SKM-1 treated with dmso at 0.1 percent for 144 hours (cell line): ENCODE measurements around the gene TBC1D5.
"Not testable (repeated sequence)": the region's sequence is repeated elsewhere in the genome, so short reads cannot be mapped to it uniquely, and the experiment has no call there.

Experiments used
- DNase-seq: peaks from one replicate; lab custom pipeline; 2025; ENCODE audit not compliant: unreplicated experiment; lab: John Stamatoyannopoulos, UW

Gene TBC1D5

DNA sequence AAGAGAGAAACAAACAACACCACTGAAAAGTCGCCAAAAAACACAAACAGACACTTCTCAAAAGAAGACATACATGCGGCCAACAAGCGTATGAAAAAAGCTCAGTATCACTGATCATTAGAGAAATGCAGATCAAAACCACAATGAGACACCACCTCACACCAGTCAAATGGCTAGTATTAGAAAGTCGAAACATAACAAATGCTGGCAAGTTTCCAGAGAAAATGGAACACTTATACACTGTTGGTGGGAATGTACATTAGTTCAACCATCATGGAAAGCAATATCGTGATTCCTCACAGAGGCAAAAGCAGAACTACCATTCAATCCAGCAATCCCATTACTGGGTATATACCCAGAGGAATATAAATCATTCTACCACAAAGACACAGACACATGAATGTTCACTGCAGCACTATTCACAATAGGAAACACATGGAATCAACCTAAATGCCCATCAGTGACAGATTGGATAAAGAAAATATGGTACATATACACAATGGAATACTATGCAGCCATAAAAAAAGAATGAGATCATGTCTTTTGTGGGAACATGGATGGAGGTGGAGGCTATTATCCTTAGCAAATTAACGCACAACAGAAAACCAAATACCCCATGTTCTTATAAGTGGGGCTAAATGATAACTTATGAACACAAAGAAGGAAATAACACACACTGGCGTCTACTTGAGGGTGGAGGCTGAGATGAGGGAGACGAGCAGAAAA is 93.6 kb downstream of the TBC1D5 start:
- DNase-seq = not testable (repeated sequence)

DNA sequence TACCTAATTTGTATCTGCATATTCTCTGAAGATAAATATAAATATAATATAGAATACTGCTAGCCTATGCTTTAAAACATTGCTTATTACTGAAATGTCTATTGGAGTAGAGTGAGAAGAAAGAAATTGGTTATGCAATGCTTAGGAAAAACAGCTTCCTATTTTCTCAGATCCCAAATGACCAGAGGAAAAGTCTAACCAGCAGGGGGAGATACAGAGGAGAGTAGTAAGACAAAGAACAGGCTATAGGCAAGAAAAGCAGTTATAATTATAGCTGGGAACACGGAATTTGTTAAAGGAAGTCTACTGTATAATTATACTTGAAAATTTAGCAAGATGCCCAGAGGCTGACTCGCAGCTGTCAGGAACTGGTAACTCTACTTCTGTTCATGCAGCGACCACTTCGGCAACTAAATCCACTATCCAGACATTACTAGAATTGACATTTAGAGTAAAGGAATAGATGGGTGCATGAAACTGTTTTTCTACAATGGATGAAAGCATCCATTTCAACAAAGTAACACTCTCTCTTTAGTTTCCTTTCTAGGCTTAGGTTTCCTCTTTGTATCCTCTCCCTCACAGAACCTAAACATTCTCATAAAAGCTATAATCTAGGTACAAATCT is 97.2 kb downstream of the TBC1D5 start:
- DNase-seq = peak; percentile 60

DNA sequence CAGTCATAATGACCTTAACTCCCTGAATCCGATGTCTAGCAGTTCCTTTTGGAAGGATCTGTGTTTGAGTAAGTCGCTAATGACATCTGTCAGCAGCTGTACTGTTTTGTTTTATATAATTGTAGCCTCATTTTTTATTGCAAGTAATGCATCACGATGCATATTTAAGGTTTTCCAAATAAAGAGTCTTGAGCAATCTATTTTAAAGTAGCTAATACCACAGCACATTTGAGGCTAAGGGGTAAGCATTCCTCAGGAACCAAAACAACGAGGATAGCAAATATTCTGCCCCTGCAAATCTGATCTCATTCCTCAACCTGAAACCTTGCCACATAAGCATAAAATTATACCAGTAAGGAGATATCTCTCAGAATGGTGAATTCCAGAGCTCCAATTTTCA is 98.7 kb downstream of the TBC1D5 start:
- DNase-seq = no peak

DNA sequence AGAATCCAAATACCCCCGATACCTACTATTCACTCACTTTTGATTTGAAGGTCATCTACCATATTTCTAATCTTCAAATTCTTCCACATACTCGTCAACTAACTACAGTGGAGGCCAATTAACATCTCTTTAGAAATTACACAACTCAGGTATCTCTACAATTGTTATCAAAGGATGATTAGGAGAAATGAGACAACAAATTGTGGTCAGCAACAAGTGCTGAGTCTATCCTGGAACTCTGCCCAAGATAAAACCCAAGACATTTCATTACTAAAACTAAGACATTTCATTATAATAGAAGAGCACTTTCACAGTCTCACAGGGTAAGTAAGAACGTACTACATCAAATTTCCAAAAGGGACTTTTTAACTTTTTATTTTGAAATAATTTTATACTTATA is 100.0 kb downstream of the TBC1D5 start:
- no peak for DNase-seq

DNA sequence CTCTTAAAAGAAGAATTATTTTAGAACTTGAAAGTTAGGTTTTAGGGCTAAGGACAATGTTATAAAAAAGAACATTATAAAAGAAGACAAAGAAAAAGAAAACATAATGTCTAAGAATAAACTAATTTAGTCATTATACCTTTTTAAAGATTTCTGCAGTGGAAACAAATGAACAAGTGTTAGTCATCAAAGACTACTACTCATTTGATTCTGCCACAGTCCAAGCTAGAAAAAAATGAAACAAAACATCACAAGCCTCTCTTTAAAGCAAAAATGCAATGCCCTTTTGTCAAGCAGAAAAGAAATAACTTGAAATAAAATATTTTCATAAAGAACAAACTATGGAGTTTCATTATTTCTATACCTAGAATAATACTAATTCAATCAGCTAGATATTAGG is 102.0 kb downstream of the TBC1D5 start:
- no peak for DNase-seq

DNA sequence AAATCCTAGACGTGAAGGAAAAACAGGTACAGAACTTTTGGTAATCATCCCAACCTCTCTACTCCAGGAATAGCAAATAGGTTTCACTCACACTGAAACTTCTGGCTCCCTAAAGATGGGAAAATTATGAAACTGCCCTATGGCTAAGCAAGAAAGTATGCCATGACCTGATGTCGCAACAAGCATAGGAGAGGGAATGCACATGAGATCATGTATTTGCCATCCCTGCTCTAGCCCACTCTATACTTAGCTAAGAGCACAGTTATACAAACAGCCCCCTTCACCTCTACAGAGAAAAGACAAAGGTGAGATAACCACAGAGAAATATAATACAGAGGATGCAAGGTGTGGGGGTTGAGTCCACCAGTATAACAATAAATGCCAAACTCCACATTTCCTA is 102.7 kb downstream of the TBC1D5 start:
- DNase-seq = no peak

DNA sequence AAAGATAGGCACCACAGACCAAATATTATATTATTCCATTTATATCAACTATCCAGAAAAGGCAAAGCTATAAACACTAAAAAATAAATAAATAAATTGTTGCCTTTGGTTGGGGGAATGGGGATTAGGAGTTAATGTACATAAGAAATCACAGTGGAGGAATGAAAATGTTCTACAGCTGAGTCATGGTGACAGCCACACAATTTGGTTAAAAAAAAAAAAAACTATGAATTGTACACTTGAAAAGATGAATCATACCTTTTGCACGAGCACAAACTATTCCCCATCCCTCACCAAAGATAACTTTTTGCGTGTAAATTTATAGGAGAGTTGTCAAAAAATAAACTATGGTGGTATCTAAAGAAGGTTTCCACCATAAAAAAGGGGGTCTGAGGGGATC is 103.2 kb downstream of the TBC1D5 start:
- no peak for DNase-seq

DNA sequence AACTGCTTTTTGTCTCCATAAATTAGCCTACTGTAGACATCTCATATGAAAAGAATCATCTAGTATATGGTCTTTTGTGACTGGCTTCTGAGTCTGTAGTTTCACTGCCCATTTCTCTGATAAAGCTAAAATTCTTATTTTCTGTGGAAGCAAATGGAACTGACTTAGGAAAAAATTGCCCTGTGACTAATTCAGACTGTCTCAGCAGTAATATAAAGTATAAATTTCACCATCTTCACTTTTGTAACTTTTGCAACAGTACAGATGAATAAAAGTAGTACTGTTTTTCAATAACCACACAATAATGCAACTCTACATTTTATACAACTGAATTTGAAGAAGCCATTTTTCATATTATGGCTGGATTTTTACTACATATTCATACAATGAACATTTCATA is 104.1 kb downstream of the TBC1D5 start:
- no peak for DNase-seq

DNA sequence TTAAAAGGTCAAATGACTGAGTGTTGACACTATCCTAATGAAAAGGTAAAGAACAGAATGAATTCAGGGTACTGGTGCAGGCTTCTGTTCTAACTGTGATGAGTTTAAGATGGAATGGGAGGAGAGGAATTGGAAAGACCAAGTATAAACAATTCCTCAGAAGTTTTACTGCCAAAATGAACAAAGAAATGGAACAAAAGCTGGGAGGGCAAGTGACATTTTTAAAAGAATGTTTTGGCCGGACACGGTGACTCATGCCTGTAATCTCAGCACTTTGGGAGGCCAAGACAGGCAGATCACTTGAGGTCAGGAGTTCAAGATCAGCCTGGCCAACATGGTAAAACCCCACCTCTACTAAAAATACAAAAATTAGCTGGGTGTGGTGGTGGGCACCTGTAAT is 106.8 kb downstream of the TBC1D5 start:
- not testable (repeated sequence) for DNase-seq

DNA sequence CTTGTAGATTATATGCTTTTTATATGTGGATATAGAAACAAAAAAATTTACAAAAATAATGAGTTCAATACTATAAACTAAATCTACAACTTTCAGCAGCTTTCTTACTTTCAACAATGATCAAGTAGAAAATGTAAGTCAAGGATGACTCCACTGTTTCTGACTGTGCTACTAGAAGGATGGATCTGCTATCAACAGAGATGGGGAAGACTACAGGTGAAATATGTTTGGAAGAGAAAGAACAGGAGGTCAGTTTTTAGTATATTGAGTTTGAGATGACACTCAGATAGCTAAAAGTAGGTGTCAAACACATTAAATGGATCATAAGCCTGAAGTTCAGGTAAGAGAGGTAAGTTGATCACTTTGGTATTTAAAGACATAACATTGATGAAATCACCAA is 107.5 kb downstream of the TBC1D5 start:
- DNase-seq = no peak

DNA sequence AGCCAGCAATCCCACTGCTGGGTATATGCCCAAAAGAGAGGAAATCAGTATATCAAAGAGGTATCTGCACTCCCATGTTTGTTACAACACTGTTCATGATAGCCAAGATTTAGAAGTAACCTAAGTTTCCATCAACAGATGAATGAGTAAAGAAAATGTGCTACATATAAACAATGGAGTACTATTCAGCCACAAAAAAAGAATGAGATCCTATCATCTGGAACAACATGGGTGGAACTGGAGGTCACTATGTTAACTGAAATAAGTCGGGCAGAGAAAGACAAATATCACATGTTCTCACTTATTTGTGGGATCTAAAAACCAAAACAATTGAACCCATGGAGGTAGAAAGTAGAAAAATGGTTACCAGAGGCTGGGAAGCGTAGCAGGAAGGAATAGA is 108.2 kb downstream of the TBC1D5 start:
- DNase-seq = no peak

DNA sequence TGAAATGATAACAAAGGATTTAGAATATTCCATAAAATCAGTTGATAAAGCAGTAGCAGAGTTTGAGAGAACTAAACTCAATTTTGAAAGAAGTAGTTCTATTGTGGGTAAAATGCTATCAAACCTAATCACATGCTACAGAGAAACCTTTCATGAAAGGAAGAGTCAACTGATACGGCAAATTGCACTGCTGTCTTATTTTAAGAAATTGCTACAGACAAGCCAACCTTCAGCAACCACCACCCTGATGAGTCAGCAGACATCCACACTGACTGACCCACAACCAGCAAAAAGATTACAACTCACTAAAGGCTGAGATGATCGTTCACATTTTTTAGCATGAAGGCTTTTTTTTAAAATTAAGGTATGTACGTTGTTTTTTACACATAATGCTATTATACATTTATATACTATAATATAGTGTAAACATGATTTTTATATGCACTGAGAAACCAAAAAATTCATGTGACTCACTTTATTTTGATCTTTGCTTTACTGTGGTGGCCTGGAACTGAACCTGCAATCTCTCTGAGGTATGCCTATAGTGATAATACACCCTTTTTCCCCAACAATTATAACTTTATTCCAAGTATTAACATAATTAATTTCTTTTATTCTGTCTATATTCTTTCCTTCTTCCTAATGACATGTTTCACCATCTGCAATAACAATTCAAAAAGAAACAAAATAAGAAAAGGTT is 109.9 kb downstream of the TBC1D5 start:
- DNase-seq = peak; percentile 49

DNA sequence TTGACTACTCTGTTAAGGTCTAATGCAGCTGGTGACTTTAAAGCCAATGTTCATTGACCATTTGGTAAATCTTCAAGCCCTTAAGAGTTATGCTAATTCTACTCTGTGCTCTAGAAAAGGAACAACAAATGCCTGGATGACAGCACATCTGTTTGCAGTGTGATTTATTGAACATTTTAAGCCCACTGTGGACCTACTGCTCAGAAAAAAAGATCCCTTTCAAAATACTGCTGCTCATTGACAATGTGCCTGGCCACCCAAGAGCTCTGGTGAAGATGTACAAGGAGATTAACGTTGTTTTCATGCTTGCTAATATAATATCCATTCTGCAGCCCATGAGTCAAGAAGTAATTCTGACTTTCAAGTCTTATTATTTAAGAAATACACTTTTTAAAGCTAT is 110.8 kb downstream of the TBC1D5 start:
- DNase-seq = no peak

DNA sequence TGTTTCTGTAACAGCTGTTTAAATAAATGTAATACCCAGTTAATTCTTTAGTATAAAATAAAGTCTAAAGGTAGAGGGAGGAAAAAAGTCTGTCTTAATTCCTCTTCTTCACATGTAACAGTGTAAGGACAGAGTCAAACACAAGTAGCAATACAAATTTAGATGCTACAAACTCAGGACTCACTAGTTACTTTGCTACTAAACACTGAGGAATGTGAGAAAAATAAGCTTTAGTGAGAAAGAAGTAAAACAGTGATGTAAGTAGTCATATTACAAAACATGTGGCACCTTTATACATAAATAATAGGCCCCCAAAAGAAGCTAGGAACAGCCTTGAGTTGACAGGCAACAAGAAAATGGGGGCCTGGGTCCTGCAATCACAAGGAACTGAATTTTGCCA is 113.0 kb downstream of the TBC1D5 start:
- no peak for DNase-seq

DNA sequence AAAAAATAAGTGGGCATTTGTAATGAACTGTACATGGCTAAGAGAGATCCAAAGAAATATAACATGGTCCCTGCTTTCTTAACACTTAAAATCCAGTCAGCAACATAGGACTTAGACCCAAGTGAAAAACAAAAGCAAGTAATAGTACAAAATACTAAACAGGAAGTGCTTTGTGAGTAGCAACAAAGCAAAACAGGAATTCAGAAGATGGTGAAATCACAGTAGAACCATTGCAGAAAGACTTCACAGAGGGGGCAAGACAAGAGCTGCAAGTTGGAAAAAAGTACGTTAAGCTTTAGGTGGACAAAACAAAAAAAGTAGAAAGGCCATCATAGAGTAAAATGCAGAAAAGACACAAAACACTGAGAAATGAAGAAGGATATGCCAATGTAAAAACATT is 116.0 kb downstream of the TBC1D5 start:
- DNase-seq = peak; percentile 13

DNA sequence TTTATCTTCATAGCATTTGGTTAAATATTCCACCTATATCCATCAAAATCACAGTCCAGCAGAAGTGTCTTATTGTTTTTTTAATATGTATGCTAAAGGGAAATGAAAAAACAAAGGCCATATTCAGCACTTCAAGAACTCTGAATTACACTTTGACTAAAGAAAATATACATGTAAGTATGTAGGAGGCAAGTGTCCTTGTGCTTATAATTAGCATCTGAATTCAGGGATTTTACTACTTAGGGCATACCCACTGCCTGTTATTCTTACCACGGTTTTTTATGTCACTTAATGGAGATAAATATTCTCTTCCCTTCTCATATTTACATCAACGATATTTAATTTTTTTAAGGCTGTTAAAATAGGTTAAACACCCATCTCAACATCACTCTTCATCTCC is 117.3 kb downstream of the TBC1D5 start:
- no peak for DNase-seq

DNA sequence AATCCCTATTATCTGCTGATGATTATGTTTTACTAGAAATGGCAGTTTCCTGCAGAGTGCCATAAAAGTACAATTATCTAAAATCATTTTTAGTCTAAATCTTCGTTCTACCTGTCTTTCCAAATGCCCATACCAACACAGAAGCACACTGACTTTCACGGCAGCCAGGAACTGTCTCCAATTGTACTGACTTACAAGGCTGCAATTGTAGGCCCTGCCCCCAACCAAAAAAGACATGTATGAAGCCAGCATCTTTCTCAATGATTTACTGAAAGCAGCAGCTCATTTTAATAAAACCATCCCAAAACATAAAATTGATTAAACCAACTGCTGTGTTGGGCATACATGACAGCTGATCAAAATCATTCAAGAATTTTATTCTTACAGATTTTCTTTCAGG is 119.0 kb downstream of the TBC1D5 start:
- no peak for DNase-seq

DNA sequence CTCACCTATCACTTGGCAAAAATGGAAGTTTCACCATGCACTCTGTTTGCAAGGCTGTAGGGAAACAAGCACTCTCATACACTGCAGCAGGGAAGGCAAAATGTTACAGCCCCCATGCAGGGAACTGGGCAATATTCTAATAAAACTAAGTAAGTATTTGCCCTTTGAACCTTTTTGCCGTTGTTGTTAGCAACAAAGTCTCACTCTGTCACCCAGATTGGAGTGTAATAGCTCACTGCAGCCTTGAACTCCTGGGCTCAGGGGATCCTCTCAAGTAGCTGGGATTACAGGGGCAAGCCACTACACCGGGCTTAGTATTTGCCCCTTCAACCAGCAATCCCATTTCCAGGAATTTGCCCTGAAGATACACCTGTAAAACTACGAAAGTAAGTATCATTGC is 122.5 kb downstream of the TBC1D5 start:
- no peak for DNase-seq

DNA sequence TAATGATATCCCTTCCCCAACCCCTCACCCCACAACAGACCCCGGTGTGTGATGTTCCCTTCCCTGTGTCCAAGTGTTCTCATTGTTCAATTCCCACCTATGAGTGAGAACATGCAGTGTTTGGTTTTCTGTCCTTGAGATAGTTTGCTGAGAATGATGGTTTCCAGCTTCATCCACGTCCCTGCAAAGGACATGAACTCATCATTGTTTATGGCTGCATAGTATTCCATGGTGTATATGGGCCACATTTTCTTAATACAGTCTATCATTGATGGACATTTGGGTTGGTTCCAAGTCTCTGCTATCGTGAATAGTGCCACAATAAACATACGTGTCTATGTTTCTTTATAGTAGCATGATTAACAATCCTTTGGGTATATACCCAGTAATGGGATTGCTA is 129.4 kb downstream of the TBC1D5 start:
- DNase-seq = not testable (repeated sequence)

DNA sequence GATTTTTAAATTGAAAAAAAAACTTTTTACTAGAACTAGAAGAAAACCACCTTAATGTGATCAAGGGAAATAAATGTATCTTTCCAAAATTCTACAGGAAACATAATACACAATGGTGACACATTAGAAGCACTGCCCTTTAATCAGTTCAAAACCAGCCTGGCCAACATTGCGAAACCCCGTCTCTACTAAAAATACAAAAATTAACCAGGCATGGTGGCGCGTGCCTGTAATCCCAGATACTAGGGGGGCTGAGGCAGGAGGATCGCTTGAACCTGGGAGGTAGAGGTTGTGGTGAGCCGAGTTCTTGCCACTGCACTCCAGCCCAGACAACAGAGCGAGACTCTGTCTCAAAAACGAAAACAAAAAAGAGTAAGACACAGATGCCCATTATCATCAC is 134.5 kb downstream of the TBC1D5 start:
- no peak for DNase-seq

DNA sequence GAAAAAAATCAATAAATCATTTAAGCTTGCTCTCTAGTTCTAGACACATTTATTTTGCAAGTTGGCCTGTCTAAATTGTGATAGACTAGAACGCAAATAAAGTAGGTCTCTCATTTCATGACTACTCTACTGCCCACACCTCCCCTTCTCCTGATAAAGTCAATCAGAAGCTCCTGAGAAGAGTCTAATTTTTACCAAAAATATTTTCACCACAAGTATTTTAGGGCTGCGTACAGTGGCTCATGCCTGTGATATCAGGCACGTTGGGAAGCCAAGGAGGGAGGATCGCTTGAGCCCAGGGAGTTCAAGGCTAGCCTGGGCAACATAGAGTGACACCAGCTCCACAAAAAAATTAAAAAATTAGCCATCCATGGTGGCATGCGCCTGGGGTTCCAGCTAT is 136.5 kb downstream of the TBC1D5 start:
- DNase-seq = no peak

DNA sequence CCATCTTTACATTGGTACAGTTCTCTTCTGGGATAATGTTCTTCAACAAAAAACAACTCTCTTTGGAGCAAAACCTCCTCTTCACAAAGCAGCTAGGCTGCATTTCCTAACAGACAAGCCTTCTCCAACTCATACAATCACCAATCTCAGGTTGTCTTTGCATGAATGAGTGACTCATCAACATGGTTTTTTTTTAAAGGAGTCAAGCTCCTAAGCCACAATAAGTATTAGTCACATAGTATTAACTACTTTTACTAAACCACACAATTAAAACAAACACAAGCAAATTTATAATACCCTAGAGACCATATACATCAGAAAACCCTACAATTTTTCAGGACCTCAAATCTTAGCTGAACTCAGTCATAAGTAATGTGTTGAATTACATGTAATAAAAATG is 137.4 kb downstream of the TBC1D5 start:
- no peak for DNase-seq
